Measurements from ENCODE around the gene POLD1. TPM values are rescaled to one million over a fixed set of nuclear protein-coding genes. Genes with fewer than 3 reads are reported as not detected.

Gene POLD1
- total RNA-seq, 1 donor from 2014 or later, result 91.8 TPM

DNA sequence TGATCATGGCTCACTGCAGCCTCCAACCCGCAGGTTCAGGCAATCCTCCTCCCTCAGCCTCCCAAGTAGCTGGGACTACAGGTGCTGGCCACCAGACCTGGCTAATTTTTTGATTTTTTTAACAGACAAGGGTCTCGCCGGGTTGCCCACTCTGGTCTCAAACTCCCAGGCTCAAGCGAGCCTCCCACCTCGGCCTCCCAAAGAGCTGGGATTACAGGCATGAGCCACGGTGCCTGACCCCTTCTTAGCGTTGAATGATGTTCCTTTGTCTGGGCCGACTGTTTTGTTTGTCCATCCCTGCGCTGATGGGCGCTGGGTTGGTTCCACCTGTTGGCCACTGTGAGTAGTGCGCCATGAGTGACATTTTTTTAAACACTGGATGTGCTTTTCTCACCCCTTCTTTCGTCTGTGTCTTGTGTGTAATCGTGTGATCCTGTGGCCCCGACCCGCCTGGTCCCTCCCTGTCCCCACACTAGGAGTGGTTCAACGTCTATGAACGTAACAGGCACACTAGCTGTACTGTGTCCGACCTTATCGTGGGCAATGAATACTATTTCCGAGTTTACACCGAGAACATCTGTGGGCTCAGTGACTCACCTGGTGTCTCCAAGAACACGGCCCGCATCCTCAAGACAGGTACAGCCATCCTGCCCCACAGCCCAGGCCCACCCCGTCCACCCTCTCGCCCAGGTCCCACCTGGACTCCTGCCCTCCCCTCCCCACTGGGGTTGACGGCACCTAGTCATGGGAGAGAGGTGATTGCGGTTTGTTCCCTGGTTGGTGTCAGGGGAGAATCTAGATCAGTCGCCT, 77.1 kb downstream of the POLD1 start:
- TF ChIP-seq, protein P1, sequence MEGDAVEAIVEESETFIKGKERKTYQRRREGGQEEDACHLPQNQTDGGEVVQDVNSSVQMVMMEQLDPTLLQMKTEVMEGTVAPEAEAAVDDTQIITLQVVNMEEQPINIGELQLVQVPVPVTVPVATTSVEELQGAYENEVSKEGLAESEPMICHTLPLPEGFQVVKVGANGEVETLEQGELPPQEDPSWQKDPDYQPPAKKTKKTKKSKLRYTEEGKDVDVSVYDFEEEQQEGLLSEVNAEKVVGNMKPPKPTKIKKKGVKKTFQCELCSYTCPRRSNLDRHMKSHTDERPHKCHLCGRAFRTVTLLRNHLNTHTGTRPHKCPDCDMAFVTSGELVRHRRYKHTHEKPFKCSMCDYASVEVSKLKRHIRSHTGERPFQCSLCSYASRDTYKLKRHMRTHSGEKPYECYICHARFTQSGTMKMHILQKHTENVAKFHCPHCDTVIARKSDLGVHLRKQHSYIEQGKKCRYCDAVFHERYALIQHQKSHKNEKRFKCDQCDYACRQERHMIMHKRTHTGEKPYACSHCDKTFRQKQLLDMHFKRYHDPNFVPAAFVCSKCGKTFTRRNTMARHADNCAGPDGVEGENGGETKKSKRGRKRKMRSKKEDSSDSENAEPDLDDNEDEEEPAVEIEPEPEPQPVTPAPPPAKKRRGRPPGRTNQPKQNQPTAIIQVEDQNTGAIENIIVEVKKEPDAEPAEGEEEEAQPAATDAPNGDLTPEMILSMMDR (conservative IDR thresholded peaks at IDR 0.05), result peak; percentile 88
- no peak for DNase-seq (ENCODE audit: extremely low spot score, unreplicated experiment)
- H3K36me3 Mint-ChIP-seq, result no peaks in the 10 kb centered on the region
- no peak overlapping the region for H3K4me3 Mint-ChIP-seq
- H3K4me1 Mint-ChIP-seq (ENCODE audit: unreplicated experiment), result peaks cover 10% of the 10 kb centered on the region
- no peaks in the 10 kb centered on the region for H3K9me3 Mint-ChIP-seq
- H3K27me3 Mint-ChIP-seq, result no peaks in the 10 kb centered on the region
- no peak overlapping the region for H3K27ac Mint-ChIP-seq

DNA sequence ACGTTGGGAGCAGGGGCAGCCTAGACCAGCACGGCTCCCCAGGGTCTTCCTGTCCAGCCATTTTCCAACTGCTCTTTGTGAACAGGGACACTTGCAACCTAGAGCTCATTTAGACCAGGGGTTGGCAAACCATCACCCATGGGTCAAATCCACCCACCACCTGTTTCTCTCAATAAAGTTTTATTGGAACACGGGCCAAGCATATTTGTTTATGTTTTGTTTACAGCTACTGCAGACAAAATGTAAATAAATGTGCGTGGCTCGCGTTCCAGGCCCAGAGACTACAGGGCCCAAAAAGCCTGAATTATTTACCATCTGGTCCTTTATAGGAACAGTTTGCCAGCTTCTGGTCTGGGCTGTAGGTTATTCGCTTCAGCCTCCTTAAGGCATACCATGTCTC, 78.8 kb downstream of the POLD1 start:
- H3K27me3 Mint-ChIP-seq, result no peaks in the 10 kb centered on the region
- no peak overlapping the region for H3K4me3 Mint-ChIP-seq
- H3K4me1 Mint-ChIP-seq (ENCODE audit: unreplicated experiment), result peaks cover 10% of the 10 kb centered on the region
- no peak overlapping the region for H3K27ac Mint-ChIP-seq
- H3K9me3 Mint-ChIP-seq, result no peaks in the 10 kb centered on the region
- TF ChIP-seq, protein P1 (conservative IDR thresholded peaks at IDR 0.05), result no peak
- no peak for DNase-seq (ENCODE audit: extremely low spot score, unreplicated experiment)
- no peaks in the 10 kb centered on the region for H3K36me3 Mint-ChIP-seq

DNA sequence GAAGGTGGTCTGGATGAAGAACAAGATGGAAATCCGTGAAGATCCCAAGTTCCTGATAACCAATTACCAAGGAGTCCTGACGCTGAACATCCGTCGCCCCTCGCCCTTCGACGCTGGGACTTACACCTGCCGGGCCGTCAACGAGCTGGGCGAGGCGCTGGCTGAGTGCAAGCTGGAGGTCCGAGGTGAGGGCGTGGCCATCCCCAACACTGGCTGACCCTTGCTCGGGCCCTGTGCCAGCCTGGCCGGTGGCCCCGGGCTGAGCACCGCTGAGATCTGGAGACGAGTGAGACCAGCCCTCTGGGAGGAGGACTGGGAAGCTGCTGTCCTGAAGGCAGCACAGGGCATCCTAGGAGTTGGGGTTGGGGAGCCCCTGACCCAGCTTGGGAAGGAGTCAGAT, 80.2 kb downstream of the POLD1 start:
- H3K9me3 Mint-ChIP-seq, result no peaks in the 10 kb centered on the region
- H3K27me3 Mint-ChIP-seq, result no peaks in the 10 kb centered on the region
- DNase-seq (ENCODE audit: extremely low spot score, unreplicated experiment), result no peak
- peaks cover 13% of the 10 kb centered on the region for H3K4me1 Mint-ChIP-seq (ENCODE audit: unreplicated experiment)
- H3K36me3 Mint-ChIP-seq, result no peaks in the 10 kb centered on the region
- TF ChIP-seq, protein P1 (conservative IDR thresholded peaks at IDR 0.05), result no peak
- H3K4me3 Mint-ChIP-seq, result no peak overlapping the region
- H3K27ac Mint-ChIP-seq, result no peak overlapping the region

DNA sequence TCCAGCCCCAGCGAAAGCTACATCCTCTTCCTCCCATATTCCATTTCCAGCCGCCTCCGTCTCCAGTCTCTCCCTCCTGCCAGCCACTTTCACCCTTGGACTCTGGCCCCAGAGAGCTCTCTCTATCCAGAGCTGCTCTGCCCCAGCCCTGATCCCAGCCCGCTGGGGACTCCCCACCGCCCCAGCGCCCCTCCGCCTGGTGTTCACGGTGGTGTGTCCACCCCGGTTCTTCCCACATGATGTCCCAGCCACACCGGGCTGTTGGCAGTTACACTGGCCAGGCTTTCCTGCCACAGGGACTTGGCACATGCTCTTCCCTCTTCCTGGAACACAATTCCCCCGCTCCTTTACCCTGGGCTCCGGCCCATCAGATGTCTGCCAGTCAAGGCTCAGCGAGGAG, 80.9 kb downstream of the POLD1 start:
- H3K36me3 Mint-ChIP-seq, result no peaks in the 10 kb centered on the region
- H3K9me3 Mint-ChIP-seq, result no peaks in the 10 kb centered on the region
- TF ChIP-seq, protein P1 (conservative IDR thresholded peaks at IDR 0.05), result no peak
- no peak overlapping the region for H3K27ac Mint-ChIP-seq
- no peak for DNase-seq (ENCODE audit: extremely low spot score, unreplicated experiment)
- no peaks in the 10 kb centered on the region for H3K27me3 Mint-ChIP-seq
- peaks cover 13% of the 10 kb centered on the region for H3K4me1 Mint-ChIP-seq (ENCODE audit: unreplicated experiment)
- H3K4me3 Mint-ChIP-seq, result no peak overlapping the region

DNA sequence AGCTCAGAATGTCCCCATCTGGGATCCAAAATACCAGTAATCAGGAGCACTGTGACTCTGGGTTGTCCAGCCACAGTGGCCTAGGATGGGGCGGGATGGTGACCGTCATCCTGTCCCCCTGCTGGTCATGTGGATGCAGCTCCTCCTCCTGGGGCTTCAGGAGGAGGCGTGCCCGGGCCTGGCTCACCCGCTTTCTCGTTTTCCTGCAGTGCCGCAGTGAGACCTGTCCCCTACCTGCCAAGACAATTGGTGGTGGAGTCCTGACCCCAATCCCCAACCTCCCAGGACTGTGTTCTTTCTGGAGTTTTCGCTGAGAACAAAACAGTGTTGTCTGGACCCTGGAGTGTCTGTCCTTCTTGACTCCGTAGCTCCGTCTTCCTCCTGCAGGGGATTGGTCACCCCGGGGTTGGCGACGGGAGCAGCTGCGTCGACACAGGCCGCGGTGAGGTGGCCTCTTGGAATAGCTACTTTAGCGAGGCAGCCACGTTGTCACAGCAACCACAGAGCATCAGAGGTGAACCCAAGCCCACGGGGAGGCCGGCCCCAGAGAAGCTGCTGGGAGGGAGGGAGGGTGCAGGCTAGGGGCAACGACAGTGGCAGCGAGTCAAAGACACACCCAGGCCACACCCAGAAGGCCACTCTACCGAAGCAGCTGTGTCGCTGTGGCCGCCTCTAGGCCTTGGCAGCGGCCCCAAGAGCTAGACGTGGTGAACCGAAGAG, 82.0 kb downstream of the POLD1 start:
- DNase-seq (ENCODE audit: extremely low spot score, unreplicated experiment), result no peak
- Mint-ChIP-seq H3K27ac (no peak overlapping the region), H3K4me1 (ENCODE audit: unreplicated experiment) (peaks cover 12% of the 10 kb centered on the region)

More for the DNA sequence above, 82.0 kb downstream of the POLD1 start:
- no peaks in the 10 kb centered on the region for H3K27me3 Mint-ChIP-seq
- H3K4me3 Mint-ChIP-seq, result no peak overlapping the region
- TF ChIP-seq, protein P1 (conservative IDR thresholded peaks at IDR 0.05), result peak; percentile 77
- no peaks in the 10 kb centered on the region for H3K9me3 Mint-ChIP-seq
- no peaks in the 10 kb centered on the region for H3K36me3 Mint-ChIP-seq
